HepG2 (cell line): ENCODE data around the gene ANKRD27. TPM values are rescaled to one million over a fixed set of nuclear protein-coding genes. Genes with fewer than 3 reads are reported as not detected.

Experiments
- MEIS2 ChIP-seq: sonication (generic); formaldehyde crosslinking; IDR thresholded peaks from 2 replicates; pipeline ENCODE4 v1.9.0; 2021; ENCODE audit warnings: mild to moderate bottlenecking, missing genetic modification reagents
- RARA ChIP-seq: IDR thresholded peaks from 2 replicates; pipeline ENCODE4 v1.6.1; 2016; ENCODE audit warnings: missing genetic modification reagents, missing compliant biosample characterization
- SP5 ChIP-seq: IDR thresholded peaks from 2 replicates; pipeline ENCODE4 v1.6.1; 2016; ENCODE audit warnings: low read depth, borderline replicate concordance
- ZNF569 ChIP-seq: sonication (generic); formaldehyde crosslinking; IDR thresholded peaks from 2 replicates; pipeline ENCODE4 v1.5.0; 2020; ENCODE audit warnings: mild to moderate bottlenecking, missing genetic modification reagents, moderate library complexity, borderline replicate concordance
- polyA plus RNA-seq, 8 experiments: library from polyadenylated mRNA; depleted of rRNA in 3 of 8; stranded (reverse) in 7 of 8; unstranded in 1 of 8; fragments of >200 nt; fragmentation: Illumina TruSeq in 4 of 8; extraction: Trizol in 4 of 8; gene quantifications; 2 replicates each; pipeline versions ENCODE4 v1.2.1 to v1.2.3, GENCODE V29; 2011 to 2016; ENCODE audit warnings: low read depth in 4 of 8, missing spikeins in 1 of 8, mixed read lengths in 1 of 8; ENCODE audit not compliant: insufficient read depth in 1 of 8
- total RNA-seq, 5 experiments: library from RNA; depleted of rRNA; stranded (reverse); fragments of >200 nt; fragmentation: Illumina TruSeq; extraction: Trizol; gene quantifications; 2 replicates each; pipeline ENCODE4 v1.2.3, GENCODE V29; 2016; ENCODE audit warnings: low read depth in 1 of 5
- TF ChIP-seq, protein P1 (sequence below): fragments of 450-650 bp; IDR thresholded peaks from 2 replicates; pipeline ENCODE4 v1.6.1; 2017
- TF ChIP-seq, protein P2 (sequence below): sonication (generic); formaldehyde crosslinking; conservative IDR thresholded peaks from 2 replicates; pipeline ENCODE4 v1.4.0; 2020; ENCODE audit warnings: missing genetic modification reagents
- TF ChIP-seq, protein P3 (sequence below): IDR thresholded peaks from 2 replicates; pipeline ENCODE4 v1.4.0; 2020; ENCODE audit warnings: mild to moderate bottlenecking, missing genetic modification reagents
- TF ChIP-seq, protein P4 (sequence below): sonication (generic); formaldehyde crosslinking; IDR thresholded peaks from 2 replicates; pipeline ENCODE4 v1.4.0; 2020; ENCODE audit warnings: missing genetic modification reagents, mild to moderate bottlenecking, borderline replicate concordance

Gene ANKRD27
- total and polyA plus RNA-seq, 2 of the 13 experiments (the other 11 are each of a cell fraction or from before 2014, with no cell fraction given): 22.2 to 23.7 TPM

DNA sequence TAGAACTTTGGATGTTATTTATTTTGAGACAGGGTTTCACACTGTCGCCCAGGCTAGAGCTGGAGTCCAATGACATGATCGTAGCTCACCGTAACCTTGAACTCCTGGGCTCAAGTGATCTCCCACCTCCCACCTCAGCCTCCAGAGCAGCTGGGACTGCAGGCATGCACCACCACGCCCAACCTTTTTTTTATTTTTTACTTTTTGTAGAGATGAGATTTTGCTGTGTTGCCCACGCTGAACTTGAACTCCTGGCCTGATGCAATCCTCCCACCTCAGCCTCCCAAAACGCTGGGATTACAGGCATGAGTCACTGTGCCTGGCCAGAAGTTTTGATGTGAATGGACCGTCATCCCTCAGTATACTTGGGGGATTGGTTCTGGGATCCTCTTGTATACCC is 13.7 kb downstream of the ANKRD27 start (continued):
- TF ChIP-seq, protein P1, sequence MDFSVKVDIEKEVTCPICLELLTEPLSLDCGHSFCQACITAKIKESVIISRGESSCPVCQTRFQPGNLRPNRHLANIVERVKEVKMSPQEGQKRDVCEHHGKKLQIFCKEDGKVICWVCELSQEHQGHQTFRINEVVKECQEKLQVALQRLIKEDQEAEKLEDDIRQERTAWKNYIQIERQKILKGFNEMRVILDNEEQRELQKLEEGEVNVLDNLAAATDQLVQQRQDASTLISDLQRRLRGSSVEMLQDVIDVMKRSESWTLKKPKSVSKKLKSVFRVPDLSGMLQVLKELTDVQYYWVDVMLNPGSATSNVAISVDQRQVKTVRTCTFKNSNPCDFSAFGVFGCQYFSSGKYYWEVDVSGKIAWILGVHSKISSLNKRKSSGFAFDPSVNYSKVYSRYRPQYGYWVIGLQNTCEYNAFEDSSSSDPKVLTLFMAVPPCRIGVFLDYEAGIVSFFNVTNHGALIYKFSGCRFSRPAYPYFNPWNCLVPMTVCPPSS: no peak
- TF ChIP-seq ZNF569 (CRISPR knock-in tag) (no peak), MEIS2 (CRISPR knock-in tag) (no peak), SP5 (CRISPR knock-in tag) (0 out of 2 replicates have a peak, but pooled peaks have one; percentile 12), RARA (CRISPR knock-in tag) (peak; percentile 54)
- TF ChIP-seq, protein P2, sequence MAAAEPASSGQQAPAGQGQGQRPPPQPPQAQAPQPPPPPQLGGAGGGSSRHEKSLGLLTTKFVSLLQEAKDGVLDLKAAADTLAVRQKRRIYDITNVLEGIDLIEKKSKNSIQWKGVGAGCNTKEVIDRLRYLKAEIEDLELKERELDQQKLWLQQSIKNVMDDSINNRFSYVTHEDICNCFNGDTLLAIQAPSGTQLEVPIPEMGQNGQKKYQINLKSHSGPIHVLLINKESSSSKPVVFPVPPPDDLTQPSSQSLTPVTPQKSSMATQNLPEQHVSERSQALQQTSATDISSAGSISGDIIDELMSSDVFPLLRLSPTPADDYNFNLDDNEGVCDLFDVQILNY (CRISPR knock-in tag): no peak
- TF ChIP-seq, protein P3, sequence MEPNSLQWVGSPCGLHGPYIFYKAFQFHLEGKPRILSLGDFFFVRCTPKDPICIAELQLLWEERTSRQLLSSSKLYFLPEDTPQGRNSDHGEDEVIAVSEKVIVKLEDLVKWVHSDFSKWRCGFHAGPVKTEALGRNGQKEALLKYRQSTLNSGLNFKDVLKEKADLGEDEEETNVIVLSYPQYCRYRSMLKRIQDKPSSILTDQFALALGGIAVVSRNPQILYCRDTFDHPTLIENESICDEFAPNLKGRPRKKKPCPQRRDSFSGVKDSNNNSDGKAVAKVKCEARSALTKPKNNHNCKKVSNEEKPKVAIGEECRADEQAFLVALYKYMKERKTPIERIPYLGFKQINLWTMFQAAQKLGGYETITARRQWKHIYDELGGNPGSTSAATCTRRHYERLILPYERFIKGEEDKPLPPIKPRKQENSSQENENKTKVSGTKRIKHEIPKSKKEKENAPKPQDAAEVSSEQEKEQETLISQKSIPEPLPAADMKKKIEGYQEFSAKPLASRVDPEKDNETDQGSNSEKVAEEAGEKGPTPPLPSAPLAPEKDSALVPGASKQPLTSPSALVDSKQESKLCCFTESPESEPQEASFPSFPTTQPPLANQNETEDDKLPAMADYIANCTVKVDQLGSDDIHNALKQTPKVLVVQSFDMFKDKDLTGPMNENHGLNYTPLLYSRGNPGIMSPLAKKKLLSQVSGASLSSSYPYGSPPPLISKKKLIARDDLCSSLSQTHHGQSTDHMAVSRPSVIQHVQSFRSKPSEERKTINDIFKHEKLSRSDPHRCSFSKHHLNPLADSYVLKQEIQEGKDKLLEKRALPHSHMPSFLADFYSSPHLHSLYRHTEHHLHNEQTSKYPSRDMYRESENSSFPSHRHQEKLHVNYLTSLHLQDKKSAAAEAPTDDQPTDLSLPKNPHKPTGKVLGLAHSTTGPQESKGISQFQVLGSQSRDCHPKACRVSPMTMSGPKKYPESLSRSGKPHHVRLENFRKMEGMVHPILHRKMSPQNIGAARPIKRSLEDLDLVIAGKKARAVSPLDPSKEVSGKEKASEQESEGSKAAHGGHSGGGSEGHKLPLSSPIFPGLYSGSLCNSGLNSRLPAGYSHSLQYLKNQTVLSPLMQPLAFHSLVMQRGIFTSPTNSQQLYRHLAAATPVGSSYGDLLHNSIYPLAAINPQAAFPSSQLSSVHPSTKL (CRISPR knock-in tag): peak; percentile 39; the same call in 1 of the 2 replicates
- TF ChIP-seq, protein P4, sequence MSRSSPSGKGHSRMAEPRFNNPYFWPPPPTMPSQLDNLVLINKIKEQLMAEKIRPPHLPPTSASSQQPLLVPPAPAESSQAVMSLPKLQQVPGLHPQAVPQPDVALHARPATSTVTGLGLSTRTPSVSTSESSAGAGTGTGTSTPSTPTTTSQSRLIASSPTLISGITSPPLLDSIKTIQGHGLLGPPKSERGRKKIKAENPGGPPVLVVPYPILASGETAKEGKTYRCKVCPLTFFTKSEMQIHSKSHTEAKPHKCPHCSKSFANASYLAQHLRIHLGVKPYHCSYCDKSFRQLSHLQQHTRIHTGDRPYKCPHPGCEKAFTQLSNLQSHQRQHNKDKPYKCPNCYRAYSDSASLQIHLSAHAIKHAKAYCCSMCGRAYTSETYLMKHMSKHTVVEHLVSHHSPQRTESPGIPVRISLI (CRISPR knock-in tag): peak; percentile 19; the same call in 1 of the 2 replicates
